OCI-LY1 (cell line): ENCODE results near the gene CNOT4.

ENCODE experiments used
- H2AFZ ChIP-seq: fragments of 200-600 bp; sonication (generic), shearing (Covaris generic); 2 replicates; pipeline ENCODE4 v1.6.0; 2014; ENCODE audit warnings: antibody characterized with exemption, mild to moderate bottlenecking, low read length
- H3F3A ChIP-seq: fragments of 200-600 bp; sonication (generic), shearing (Covaris generic); 2 replicates; pipeline ENCODE4 v1.6.0; 2014; ENCODE audit warnings: mild to moderate bottlenecking, antibody characterized with exemption, low read length, moderate library complexity; ENCODE audit not compliant: insufficient read depth
- H3K27ac ChIP-seq: fragments of 200-600 bp; sonication (generic); 2 replicates; pipeline ENCODE4 v1.5.1; 2014; ENCODE audit warnings: low read length, mixed run types, mild to moderate bottlenecking, low read depth; ENCODE audit not compliant: poor library complexity, severe bottlenecking
- H3K27me3 ChIP-seq: fragments of 200-600 bp; sonication (generic); 2 replicates; pipeline ENCODE4 v1.6.0; 2014; ENCODE audit warnings: antibody characterized with exemption, mild to moderate bottlenecking, low read length, moderate library complexity; ENCODE audit not compliant: insufficient read depth
- H3K36me3 ChIP-seq: fragments of 200-600 bp; sonication (generic); 2 replicates; pipeline ENCODE4 v1.6.1; 2014; ENCODE audit warnings: mild to moderate bottlenecking, antibody characterized with exemption, low read length, moderate library complexity, mixed read lengths; ENCODE audit not compliant: insufficient read depth
- H3K4me1 ChIP-seq: fragments of 200-600 bp; sonication (generic); 2 replicates; pipeline ENCODE4 v1.5.1; 2014; ENCODE audit warnings: mild to moderate bottlenecking, low read length, moderate library complexity; ENCODE audit not compliant: insufficient read depth, severe bottlenecking
- H3K4me2 ChIP-seq: fragments of 200-600 bp; sonication (generic), shearing (Covaris generic); 2 replicates; pipeline ENCODE4 v1.6.1; 2014; ENCODE audit warnings: low read length
- H3K4me3 ChIP-seq: fragments of 200-600 bp; sonication (generic); 2 replicates; pipeline ENCODE4 v1.5.1; 2014; ENCODE audit warnings: low read length, low read depth, mild to moderate bottlenecking, mixed read lengths; ENCODE audit not compliant: poor library complexity, severe bottlenecking
- H3K79me2 ChIP-seq: fragments of 200-600 bp; shearing (Covaris generic); 2 replicates; pipeline ENCODE4 v1.6.1; 2016; ENCODE audit warnings: mixed run types, low read length, mixed read lengths; ENCODE audit not compliant: insufficient read depth
- H3K9ac ChIP-seq: fragments of 200-600 bp; sonication (generic), shearing (Covaris generic); 2 replicates; pipeline ENCODE4 v1.6.1; 2014; ENCODE audit warnings: mild to moderate bottlenecking, low read length, mixed read lengths
- H3K9me2 ChIP-seq: fragments of 200-600 bp; sonication (generic), shearing (Covaris generic); 2 replicates; pipeline ENCODE4 v1.6.1; 2014; ENCODE audit warnings: low read depth, mild to moderate bottlenecking, low read length, mixed read lengths
- H3K9me3 ChIP-seq: fragments of 200-600 bp; shearing (Covaris generic); 2 replicates; pipeline ENCODE4 v1.6.1; 2014; ENCODE audit warnings: low read length, mixed read lengths
- H4K20me1 ChIP-seq: fragments of 200-600 bp; sonication (generic), shearing (Covaris generic); 2 replicates; pipeline ENCODE4 v1.6.0; 2016; ENCODE audit warnings: mild to moderate bottlenecking, low read length; ENCODE audit not compliant: insufficient read depth
- EZH2 ChIP-seq: fragments of 200-600 bp; sonication (generic), shearing (Covaris generic); IDR thresholded peaks from 2 replicates; pipeline ENCODE4 v1.8.0; 2017; ENCODE audit warnings: borderline replicate concordance, mixed run types, mild to moderate bottlenecking, antibody characterized with exemption, low read length, moderate library complexity, mixed read lengths
- TF ChIP-seq, protein P1 (sequence below): fragments of 200-600 bp; sonication (generic), shearing (Covaris generic); IDR thresholded peaks from 2 replicates; pipeline ENCODE4 v1.5.1; 2017; ENCODE audit warnings: mild to moderate bottlenecking, antibody characterized with exemption, low read length, moderate library complexity, mixed read lengths

The CNOT4 gene, protein sequence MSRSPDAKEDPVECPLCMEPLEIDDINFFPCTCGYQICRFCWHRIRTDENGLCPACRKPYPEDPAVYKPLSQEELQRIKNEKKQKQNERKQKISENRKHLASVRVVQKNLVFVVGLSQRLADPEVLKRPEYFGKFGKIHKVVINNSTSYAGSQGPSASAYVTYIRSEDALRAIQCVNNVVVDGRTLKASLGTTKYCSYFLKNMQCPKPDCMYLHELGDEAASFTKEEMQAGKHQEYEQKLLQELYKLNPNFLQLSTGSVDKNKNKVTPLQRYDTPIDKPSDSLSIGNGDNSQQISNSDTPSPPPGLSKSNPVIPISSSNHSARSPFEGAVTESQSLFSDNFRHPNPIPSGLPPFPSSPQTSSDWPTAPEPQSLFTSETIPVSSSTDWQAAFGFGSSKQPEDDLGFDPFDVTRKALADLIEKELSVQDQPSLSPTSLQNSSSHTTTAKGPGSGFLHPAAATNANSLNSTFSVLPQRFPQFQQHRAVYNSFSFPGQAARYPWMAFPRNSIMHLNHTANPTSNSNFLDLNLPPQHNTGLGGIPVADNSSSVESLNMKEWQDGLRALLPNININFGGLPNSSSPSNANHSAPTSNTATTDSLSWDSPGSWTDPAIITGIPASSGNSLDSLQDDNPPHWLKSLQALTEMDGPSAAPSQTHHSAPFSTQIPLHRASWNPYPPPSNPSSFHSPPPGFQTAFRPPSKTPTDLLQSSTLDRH

DNA sequence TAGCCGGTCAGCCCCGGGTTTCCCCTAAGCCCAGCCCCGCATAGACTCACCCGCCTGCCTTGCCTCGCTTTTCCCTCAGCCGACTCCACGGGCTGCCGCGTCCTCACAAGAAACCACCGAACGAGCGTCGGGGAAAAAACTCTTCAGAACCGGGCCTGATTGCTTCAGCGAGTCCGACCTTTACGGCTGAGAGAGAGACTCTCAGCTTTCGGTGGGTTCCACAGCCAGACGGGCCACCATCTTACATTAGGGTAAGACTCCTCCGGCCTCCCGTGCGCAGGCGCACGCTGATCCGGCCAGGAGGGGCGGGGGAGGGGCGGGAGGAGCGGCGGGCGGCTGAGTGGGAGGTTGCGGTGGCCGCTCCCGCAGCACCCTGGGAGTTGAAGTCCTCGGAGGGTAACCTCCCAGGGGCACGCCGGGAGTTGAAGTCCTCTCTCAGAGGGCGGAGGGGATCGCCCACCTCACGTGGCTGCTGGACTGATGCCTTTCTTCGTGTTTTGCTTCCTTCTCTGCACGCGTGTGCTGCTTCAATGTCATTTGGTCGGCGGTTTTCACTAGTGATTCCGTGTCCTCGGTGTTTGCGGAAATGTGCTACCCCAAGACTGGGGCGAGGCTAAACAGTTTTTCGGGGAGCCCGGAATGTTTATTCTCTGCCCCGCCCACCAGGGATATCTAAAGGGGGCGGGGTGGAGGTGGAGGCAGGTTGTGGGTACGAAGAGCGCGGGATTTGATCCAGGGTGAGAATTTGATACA lies at the start of gene CNOT4:
CNOT4 (minus strand) TSS at position 264 of the 753 bp plus-strand sequence. CDS start 71,771 bp downstream, outside the sequence.
- Histone ChIP-seq H3K4me2 (peak within 1 kb of the TSS; percentile 96), H3K4me3 (peak within 1 kb of the TSS; percentile 79), H3K27me3 (no peaks in the 10 kb centered on the region), H3K9me2 (no peaks in the 10 kb centered on the region), H3K27ac (peak within 1 kb of the TSS; percentile 78), H3K4me1 (peaks cover 42% of the 10 kb centered on the region), H3K9me3 (no peaks in the 10 kb centered on the region), H2AFZ (peak within 1 kb of the TSS; percentile 62), H3F3A (0 out of 2 replicates have a peak, but pooled peaks cover 3% of the 10 kb centered on the region), H3K36me3 (no peaks in the 10 kb centered on the region), H3K79me2 (peaks cover 46% of the 10 kb centered on the region), H3K9ac (peak within 1 kb of the TSS; percentile 82), H4K20me1 (no peaks in the 10 kb centered on the region)
- TF ChIP-seq, protein P1, sequence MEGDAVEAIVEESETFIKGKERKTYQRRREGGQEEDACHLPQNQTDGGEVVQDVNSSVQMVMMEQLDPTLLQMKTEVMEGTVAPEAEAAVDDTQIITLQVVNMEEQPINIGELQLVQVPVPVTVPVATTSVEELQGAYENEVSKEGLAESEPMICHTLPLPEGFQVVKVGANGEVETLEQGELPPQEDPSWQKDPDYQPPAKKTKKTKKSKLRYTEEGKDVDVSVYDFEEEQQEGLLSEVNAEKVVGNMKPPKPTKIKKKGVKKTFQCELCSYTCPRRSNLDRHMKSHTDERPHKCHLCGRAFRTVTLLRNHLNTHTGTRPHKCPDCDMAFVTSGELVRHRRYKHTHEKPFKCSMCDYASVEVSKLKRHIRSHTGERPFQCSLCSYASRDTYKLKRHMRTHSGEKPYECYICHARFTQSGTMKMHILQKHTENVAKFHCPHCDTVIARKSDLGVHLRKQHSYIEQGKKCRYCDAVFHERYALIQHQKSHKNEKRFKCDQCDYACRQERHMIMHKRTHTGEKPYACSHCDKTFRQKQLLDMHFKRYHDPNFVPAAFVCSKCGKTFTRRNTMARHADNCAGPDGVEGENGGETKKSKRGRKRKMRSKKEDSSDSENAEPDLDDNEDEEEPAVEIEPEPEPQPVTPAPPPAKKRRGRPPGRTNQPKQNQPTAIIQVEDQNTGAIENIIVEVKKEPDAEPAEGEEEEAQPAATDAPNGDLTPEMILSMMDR: no peak
- no peak for TF ChIP-seq EZH2

DNA sequence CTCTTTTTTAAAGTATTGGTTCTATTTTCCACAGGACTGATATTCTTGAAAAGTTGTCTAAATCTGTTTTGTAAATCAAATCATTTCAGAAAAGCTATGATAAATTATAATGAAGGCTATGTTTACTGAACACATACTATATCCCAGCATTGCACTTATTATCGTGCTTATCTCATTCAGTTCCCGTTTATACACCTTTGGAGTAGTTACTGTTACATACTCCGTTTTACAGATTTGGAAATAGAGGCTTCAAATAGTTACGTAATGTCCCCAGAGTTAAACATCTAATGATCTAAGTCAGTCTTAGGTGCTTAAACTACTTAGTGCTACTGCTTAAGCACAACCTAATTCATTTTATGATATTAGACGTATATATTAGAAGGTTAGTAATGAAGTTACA lies 49.0 kb upstream of the CNOT4 start:
- peaks cover 23% of the 10 kb centered on the region for H3K36me3 ChIP-seq
- H3K4me1 ChIP-seq: peaks cover 38% of the 10 kb centered on the region
- H3K4me3 ChIP-seq: peak overlapping the region; percentile 93
- peaks cover 59% of the 10 kb centered on the region for H3K79me2 ChIP-seq
- no peaks in the 10 kb centered on the region for H3K9me2 ChIP-seq
- H3F3A ChIP-seq: no peaks in the 10 kb centered on the region
- H3K9ac ChIP-seq: peak overlapping the region; percentile 97
- TF ChIP-seq, protein P1: no peak
- TF ChIP-seq EZH2: no peak
- H3K4me2 ChIP-seq: peak overlapping the region; percentile 88
- no peak overlapping the region for H2AFZ ChIP-seq
- no peaks in the 10 kb centered on the region for H4K20me1 ChIP-seq
- H3K9me3 ChIP-seq: no peaks in the 10 kb centered on the region
- H3K27ac ChIP-seq: no peak overlapping the region
- no peaks in the 10 kb centered on the region for H3K27me3 ChIP-seq

DNA sequence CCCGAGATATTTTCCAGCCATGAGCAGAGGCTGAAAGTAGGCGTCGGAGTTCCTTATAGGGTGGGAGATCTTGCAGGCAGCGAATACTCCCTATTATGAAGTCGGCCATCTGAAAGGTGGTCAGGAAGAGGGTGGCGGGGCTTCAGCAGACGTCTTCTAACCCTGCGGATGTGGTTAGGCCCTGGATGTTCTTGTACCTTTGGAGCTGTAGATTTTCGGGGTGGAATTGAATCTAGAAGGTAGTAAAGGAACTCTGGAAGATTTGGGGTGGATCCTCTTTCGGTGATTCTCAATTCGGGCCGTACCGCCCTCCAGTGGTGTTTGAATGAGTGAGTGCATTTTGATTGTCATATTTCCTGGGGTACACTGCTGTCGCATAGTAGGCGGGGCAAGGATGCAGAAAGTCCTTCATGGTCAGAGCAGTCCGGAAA lies 48.5 kb upstream of the CNOT4 start:
- H2AFZ ChIP-seq: peak overlapping the region; percentile 54
- peaks cover 23% of the 10 kb centered on the region for H3K36me3 ChIP-seq
- peak overlapping the region; percentile 91 for H3K27ac ChIP-seq
- peak overlapping the region; percentile 88 for H3K4me2 ChIP-seq
- peak overlapping the region; percentile 93 for H3K4me3 ChIP-seq
- H3K4me1 ChIP-seq: peaks cover 38% of the 10 kb centered on the region
- H3K9me3 ChIP-seq: no peaks in the 10 kb centered on the region
- peaks cover 54% of the 10 kb centered on the region for H3K79me2 ChIP-seq
- no peaks in the 10 kb centered on the region for H3K9me2 ChIP-seq
- H4K20me1 ChIP-seq: no peaks in the 10 kb centered on the region
- no peaks in the 10 kb centered on the region for H3F3A ChIP-seq
- TF ChIP-seq EZH2: no peak
- TF ChIP-seq, protein P1: peak; percentile 81
- H3K27me3 ChIP-seq: no peaks in the 10 kb centered on the region
- peak overlapping the region; percentile 97 for H3K9ac ChIP-seq
